Neural cell (in vitro differentiated cells): Measurements from ENCODE around the gene NTMT1.

Source experiments
- EP300 ChIP-seq: fragments of 450-650 bp; conservative IDR thresholded peaks from 2 replicates; pipeline ENCODE4 v1.6.1; 2014; ENCODE audit warnings: antibody characterized with exemption, mild to moderate bottlenecking, moderate library complexity; ENCODE audit not compliant: poor library complexity, severe bottlenecking
- EZH2 ChIP-seq: fragments of 200-600, 300-800 bp; shearing (Covaris generic), sonication (generic); IDR thresholded peaks from 2 replicates; pipeline ENCODE4 v1.6.1; 2014; ENCODE audit warnings: antibody characterized with exemption, low read length, borderline replicate concordance, mild to moderate bottlenecking; ENCODE audit not compliant: insufficient read depth, poor library complexity, severe bottlenecking
- POLR2AphosphoS5 ChIP-seq: IDR thresholded peaks from 2 replicates; pipeline ENCODE4 v1.6.1; 2012
- RAD21 ChIP-seq: fragments of 450-650 bp; conservative IDR thresholded peaks from 2 replicates; pipeline ENCODE4 v1.6.1; 2014; ENCODE audit warnings: antibody characterized with exemption, mild to moderate bottlenecking, moderate library complexity
- TF ChIP-seq, protein P1 (sequence below): fragments of 450-650 bp; IDR thresholded peaks from 2 replicates; pipeline ENCODE4 v1.5.1; 2014; ENCODE audit warnings: antibody characterized with exemption, mild to moderate bottlenecking, moderate library complexity; ENCODE audit not compliant: poor library complexity, severe bottlenecking

DNA sequence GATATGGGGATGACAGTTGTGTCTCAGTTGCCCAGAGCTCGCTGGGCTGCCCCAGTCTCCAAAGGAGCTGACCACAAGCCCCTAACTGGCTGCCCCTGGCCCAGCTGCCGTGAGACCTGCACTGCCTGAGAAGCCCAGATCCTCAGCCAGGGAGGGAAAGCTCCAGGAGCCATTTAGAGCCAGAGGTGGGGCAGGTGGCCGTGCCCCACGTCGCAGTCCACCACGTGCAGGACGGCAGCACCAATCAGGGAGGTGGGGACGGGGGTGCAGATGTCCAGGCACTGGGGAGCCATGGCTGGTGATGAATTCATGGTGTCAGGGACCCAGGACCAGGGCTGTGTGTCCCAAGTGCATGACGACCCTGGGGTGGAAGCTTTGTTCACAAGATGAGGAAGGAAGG lies 52.9 kb downstream of the NTMT1 start:
- no peak for TF ChIP-seq EZH2
- no peak for TF ChIP-seq POLR2AphosphoS5
- TF ChIP-seq, protein P1, sequence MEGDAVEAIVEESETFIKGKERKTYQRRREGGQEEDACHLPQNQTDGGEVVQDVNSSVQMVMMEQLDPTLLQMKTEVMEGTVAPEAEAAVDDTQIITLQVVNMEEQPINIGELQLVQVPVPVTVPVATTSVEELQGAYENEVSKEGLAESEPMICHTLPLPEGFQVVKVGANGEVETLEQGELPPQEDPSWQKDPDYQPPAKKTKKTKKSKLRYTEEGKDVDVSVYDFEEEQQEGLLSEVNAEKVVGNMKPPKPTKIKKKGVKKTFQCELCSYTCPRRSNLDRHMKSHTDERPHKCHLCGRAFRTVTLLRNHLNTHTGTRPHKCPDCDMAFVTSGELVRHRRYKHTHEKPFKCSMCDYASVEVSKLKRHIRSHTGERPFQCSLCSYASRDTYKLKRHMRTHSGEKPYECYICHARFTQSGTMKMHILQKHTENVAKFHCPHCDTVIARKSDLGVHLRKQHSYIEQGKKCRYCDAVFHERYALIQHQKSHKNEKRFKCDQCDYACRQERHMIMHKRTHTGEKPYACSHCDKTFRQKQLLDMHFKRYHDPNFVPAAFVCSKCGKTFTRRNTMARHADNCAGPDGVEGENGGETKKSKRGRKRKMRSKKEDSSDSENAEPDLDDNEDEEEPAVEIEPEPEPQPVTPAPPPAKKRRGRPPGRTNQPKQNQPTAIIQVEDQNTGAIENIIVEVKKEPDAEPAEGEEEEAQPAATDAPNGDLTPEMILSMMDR: no peak
- TF ChIP-seq RAD21: no peak
- no peak for TF ChIP-seq EP300
